Measurements from ENCODE around the gene ADAM33. TPM values are rescaled to one million over a fixed set of nuclear protein-coding genes. Genes with fewer than 3 reads are reported as not detected.

ADAM33 gene
- polyA plus RNA-seq, 3 donors: 3.9 to 5.1 (median 4.2) TPM

- DNase-seq (ENCODE audit: low read depth in 3 of 3, low spot score in 2 of 3): no peak
Observed at GRCh38 chr20:3707508-3707899, 25.7 kb upstream of the ADAM33 start.

DNA sequence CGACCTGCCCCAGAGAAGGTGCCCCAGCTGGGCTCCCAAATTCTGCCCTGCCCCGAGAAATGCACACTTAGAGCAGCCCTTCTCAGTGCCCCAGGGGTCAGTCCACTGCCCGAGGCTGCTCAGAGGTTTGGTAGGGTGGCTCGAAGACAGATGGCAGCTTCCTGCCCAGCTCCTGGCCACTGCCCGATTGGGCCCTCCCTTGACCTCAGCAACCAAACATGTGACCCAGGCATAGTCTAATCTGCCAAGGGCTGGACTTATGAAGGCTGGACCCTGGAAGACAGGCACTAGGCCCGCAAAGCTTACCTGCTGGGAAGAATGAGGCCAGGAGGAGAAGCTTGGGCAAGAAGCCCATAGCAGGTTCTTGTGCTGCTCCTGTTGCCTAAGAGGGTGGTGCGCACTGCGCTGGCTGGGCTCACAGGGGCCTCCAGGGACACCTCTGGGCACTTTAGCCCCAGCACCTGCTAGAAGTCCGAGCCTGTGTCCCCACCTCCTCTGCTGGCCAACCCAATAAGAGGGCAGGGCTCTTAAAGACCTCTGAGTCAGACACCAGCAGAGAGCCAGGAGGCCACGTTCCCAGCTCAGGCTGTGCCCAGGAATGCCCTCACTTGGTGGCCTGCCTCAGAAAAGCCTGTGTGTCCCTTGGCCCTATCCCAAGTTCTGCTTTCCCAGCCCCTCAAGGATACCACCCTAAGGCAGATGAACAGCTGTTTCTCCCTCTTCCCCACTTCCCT, 25.1 kb upstream of the ADAM33 start:
- DNase-seq (ENCODE audit: low read depth in 3 of 3, low spot score in 2 of 3): no peak

DNA sequence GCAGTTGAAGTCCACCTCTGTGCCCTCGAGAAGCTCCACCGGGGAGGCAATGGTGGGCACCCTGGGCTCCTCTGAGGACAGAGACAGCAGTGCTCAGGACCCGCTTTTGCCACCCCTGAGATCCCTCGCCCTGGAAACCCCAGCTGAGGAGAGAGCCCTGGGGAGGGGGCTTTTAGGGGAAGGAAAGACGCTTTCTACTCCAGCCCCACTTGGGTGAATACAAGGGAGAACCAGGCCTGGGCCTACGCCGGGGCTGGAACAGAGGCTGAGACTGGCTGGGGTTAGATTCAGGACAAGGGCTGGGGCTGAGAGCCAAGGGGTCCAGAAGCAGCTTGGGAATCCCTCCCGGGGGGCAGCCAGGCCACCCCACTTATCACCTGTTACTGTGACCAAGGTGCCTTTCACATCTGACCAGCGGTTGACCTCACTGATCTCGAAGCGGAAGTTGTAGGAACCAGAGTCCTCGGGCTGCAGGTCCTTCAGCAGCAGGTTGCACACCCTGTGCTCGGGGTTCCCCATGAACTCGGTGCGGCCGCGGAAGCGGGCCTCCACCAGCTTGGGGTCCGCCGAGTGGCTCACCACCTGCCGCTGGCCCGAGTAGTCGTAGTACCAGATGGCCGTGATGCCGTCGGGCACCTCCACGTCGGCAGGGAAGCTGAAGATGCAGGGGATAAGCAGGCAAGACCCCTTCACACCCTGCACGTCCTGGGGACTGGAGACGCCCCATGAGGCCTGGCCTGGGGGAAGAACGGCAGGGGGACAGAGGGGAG, 24.3 kb upstream of the ADAM33 start:
- DNase-seq (ENCODE audit: low read depth in 3 of 3, low spot score in 2 of 3): no peak

DNA sequence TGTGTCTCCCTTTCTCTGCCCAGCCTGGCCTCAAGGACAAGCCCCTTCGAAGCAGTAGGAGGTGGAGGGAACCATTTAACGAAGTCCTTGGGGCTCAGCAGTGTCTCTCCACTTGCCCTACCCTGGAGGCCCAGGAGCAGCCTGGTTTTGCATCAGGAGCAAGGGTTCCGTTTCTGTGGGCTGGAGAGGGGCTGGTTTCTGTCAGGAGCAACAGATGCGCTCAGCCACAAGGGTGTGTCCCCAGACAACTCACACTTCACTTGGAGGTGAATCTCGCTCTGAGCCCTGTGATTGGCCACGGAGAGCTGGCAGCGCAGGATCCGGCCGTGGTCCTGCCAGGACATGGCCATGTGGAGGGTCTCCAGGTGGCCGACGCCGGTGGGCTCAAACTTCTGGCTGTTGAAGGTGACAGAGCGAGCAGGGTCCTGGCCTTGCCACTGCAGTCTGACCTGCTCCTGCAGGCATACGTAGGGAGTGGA, 23.7 kb upstream of the ADAM33 start:
- no peak for DNase-seq (ENCODE audit: low read depth in 3 of 3, low spot score in 2 of 3)

GRCh38 chr20:3704087-3704486, 22.3 kb upstream of the ADAM33 start:
- DNase-seq (ENCODE audit: low read depth in 3 of 3, low spot score in 2 of 3): no peak

DNA sequence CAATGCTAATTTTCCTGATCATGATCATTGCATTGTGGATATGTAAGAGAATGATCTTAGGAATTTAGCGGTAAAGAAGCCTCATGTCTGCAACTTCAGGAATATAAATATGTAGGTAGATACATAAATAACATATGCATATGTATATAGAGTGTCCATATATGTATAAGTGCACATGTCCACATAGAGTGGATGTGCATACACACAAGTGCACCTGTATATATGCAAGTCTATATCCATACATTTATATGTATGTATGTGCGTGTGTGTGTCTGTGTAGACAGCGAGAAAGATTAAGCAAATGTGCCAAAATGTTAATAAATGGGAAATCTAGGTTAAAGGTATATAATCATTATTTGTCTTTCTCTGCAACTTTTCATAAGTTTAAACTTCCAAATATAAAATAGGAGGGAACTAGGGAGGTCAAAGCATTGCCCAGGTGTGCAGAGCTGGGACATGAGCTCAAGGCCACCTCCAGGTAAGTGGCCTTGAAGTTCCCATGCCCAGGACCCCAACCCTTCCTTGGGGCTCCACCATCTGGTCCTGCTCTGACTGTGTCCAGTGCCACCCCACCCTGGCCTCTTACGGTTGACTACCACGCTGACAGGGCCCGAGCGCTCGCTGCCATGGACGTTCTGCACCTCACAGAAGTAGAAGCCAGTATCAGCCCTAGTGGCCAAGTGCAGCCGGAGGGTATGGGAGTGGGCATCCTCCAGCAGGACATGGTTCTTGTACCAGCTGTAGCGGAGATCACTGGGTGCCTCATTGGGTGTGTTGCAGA, 21.0 kb upstream of the ADAM33 start:
- DNase-seq (ENCODE audit: low read depth in 3 of 3, low spot score in 2 of 3): no peak

DNA sequence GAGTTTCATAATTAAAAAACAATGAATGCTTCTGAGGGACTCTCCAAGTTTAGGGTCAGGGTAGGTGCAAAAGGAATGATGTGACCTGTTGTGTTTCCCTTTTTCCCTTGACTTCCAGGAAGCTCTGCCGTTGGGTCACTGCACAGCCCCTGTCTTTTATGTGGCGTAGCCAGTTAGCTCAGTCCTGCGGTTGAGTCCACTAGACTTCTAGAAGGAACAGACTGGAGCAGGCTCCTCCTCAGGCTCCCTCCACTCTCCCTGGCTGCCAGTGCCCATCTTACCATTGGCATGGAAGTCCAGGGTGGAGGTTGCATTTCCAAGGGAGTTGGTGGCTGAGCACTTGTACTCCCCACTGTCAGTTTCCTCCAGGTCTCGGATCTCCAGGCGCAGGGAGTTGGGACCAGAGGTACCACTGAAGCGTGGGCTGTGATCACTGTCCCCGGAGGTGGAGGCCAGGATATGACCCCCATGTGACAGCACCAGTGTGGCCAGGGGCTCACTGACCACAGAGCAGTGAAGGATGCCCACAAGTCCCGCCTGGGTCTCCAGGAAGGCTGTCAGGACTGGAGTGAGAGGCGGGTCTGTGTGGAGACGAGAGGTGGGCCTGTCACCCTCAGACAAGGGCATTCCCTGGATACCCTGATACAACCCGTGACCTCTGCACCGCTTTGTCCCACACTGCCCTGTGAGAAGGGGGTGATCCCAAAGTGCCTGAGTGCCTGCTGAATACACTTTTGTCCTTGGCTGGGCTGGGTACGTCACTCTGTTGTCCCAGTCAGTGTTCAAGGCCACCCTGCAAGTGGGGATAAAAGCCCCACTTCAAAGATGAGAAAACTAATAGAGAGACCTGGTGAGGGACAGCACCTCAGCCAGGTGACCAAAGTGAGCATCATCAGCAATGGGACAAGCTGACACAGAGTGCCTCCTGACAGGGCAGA, 19.5 kb upstream of the ADAM33 start:
- no peak for DNase-seq (ENCODE audit: low read depth in 3 of 3, low spot score in 2 of 3)

GRCh38 chr20:3699037-3699436, 17.2 kb upstream of the ADAM33 start:
- no peak for DNase-seq (ENCODE audit: low read depth in 3 of 3, low spot score in 2 of 3)

DNA sequence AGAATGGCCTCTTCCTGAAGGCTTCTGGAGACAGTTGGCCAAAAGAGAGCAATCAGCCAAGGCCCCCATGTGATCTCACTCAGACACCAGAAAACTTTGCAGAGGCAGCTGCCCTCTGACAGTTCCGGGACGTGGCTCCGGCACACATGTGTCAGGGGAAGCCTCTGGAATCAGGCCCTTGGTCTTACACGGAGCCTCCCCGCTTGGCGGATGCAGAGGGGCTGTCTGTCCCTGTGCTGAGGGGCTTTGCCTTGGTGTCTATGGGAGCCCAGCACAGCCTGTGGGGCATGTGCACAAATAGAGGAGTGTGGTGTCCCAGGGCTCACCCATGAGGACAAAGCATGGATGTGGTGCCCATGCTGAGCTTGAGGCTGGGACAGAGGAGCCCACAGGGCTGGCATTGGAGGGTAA, 16.8 kb upstream of the ADAM33 start:
- no peak for DNase-seq (ENCODE audit: low read depth in 3 of 3, low spot score in 2 of 3)

DNA sequence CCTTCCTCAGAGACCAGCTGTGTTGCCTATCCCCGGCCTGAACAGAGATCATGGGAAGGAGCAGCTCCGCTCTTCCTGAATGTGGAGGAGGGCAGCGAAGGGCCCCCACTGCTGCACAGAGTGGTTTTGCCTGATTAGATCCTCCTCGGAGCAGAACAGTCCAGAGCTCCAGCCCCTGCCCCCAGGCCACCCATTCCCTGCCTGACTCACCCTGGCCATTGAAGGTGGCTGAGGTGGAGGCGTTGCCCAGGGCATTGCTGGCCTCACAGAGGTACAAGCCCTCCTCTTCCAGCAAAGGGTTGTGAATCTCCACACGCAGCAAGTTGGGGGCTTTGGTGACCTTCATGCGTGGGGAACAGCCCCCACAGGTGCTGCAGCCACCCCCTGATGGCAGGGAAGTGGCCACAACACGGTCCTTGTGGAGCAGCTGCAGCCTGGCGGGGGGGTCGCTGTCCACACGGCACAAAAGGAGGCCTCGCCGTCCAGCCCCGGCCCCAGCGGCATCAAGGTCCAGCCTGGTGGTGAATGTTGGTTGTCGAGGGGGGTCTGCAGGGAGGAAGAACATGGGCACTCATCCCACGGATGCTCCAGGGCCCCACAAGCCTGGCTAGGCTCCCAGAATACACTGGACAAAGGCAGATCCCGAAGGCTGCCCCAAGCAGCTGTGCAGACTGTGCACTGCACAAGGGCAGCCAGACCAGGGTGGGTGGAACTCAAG, 15.9 kb upstream of the ADAM33 start:
- DNase-seq (ENCODE audit: low read depth in 3 of 3, low spot score in 2 of 3): no peak

DNA sequence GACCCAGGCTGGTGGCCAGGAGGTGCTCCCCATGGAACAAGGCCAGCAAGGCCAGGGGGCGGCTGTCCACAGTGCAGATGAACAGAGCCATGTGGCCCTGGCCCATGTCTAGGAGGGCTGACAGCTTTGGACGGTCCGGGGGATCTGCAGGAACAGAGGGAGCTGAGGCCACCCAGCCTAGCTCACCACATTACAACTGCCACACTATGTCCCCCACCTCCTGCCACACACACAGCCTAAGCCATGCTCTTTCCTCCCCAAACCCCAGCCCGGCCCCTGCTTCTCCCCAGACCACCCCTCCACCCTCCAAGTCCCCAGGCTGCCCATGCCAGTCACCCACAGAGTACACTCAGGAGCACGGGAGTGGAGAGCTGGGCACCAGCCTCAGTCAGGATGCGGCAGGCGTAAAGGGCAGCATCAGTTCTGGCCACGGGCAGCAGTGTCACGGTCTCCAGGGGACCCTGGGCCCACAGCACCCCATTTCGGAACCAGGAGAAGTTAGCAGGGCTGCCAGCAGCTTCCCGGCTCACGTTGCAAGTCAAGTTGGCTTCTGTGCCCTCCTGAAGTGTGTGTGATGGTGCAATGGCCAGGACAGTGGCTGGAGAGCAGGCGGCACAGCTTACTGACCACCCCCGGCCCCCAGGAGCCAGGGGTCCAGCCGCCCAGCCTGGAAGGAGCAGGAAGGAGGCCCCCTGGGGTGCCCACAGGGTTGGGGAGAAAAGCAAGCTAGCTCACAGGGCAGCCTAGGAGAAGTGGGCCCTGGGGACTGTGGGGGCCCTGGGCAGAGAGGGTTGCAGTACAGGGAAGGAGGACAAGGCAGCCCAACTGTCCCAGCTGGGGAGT, 15.2 kb upstream of the ADAM33 start:
- DNase-seq (ENCODE audit: low read depth in 3 of 3, low spot score in 2 of 3): no peak

DNA sequence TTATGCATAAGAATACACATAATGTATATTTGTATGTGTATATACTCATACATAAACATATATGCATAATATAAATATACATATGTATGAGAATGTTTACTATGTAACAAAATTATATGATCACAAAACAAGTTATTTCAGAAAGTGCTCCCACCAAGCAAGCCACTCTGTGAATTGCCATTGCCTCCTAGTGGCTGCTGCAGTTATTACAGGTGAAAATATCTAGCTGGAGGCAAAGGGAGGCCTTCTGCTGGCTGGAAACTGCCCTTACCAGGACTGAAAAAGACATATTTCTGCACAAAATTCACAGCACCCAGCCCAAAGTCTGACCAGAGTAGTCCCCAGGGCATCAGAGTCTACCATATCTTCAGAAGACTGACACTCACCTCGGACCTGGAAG, 14.4 kb upstream of the ADAM33 start:
- no peak for DNase-seq (ENCODE audit: low read depth in 3 of 3, low spot score in 2 of 3)

- DNase-seq (ENCODE audit: low read depth in 3 of 3, low spot score in 2 of 3): no peak
Observed at GRCh38 chr20:3694864-3695263, 13.1 kb upstream of the ADAM33 start.

GRCh38 chr20:3693376-3693775, 11.6 kb upstream of the ADAM33 start:
- no peak for DNase-seq (ENCODE audit: low read depth in 3 of 3, low spot score in 2 of 3)

DNA sequence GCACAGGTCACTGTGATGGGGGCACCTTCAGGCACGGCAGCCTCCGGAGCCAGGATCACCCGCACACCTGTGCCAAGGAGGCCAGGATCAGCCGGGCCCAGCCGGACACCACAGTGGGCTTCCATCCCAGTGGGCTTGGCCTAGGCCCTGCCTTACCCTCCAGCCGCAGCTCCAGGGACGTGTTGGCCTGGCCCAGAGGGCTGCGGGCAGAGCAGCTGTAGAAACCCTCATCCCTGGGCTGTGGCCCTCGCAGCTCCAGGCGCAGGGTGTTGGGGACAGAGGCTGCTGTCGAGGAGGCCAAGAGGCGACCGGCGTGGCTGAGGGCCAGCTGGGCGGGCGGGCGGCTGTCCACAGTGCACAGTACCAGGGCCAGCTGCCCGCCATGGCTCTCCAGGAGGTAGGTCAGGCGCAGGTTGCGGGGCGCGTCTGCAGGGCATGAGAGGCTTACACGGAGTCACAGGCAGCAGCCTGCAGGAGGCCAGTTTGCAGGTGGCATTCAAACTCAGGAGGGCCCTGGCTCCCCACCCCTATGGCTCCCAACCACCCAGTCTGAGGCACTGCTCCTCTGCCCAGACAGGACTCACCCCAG, 11.0 kb upstream of the ADAM33 start:
- no peak for DNase-seq (ENCODE audit: low read depth in 3 of 3, low spot score in 2 of 3)

- DNase-seq (ENCODE audit: low read depth in 3 of 3, low spot score in 2 of 3): no peak
Observed at GRCh38 chr20:3691897-3692296, 10.1 kb upstream of the ADAM33 start.

- no peak for DNase-seq (ENCODE audit: low read depth in 3 of 3, low spot score in 2 of 3)
Observed at GRCh38 chr20:3691306-3691705, 9.5 kb upstream of the ADAM33 start.

DNA sequence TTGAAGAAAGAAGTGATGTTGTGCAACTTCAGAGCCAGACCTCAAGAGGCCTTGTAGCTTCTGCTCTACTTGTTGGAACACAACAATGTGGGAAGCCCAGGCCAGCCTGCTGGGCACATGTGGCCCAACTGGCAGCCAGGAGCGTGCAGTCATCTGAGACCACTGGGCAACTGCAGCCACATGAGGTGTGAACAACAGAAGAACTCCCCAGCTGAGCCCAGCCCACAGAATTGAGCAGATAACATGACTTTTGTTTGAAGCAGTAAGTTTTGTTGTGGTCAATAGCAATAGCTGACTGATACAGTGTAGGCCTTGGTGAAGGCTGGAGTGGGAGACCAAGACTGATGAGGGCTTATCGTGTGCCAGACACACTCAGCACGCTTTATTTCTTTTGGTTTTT, 8.6 kb upstream of the ADAM33 start:
- no peak for DNase-seq (ENCODE audit: low read depth in 3 of 3, low spot score in 2 of 3)
